GM21360 (cell line): Measurements from ENCODE around the gene MYOM1.
"Not testable (repeated sequence)": the region's sequence is repeated elsewhere in the genome, so short reads cannot be mapped to it uniquely, and the experiment has no call there.

ENCODE experiments used
- ATAC-seq: cut with Tn5 transposase; IDR thresholded peaks from one replicate; pipeline ENCODE4 v1.9.1; 2021; ENCODE audit warnings: mild to moderate bottlenecking, moderate library complexity; ENCODE audit not compliant: unreplicated experiment

Gene MYOM1

DNA sequence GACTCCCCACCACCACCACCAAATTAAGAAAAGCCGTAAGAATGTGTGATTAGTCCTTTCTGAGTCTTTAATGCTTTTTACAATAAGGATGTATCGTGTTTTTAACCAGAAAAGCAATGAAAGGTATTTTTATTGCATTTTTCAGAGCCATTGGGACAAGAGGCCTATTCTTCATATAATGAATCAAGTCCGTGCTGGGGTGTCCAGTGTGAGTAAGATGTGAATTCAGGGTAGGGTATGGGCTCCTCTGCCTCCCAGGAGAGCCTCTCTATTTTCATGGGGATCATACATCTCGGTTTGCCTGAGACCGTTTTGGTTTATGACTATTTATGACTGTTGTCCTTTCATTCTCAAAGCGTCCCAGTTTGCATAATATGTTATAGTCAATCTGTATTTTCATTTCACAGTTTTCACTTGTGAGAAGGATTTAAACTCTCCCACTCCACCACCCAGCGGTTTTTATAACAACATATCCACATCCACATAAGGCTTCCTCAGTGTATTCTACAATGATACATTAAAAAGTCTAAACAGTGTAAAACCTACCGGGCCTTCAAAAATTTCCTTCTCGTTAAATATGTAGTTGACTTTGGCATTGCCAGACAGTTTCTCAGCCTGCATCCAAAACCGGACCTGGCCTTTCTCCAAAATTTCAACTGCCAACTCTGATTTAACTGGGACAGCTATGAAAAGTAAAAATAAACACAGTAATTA, 126.0 kb downstream of the MYOM1 start:
- no peak for ATAC-seq

DNA sequence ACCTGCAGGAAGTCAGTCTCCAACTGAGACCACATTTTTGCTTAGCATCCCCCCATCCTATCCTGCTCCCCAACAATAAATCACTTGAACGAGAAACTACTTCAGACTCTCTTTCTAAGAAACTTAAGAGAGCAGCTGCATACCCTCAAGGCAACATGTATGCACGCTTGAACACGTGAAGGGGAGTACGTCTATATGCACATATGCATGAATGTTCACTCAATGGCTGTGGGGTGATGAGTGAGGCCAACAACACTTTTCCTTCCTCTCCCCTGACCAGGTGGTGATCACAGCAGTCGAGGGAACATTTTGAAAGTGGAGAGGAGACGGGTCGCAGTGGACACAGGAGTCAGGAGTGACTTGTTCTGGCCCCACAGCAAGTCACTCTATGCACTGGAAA, 127.0 kb downstream of the MYOM1 start:
- no peak for ATAC-seq

DNA sequence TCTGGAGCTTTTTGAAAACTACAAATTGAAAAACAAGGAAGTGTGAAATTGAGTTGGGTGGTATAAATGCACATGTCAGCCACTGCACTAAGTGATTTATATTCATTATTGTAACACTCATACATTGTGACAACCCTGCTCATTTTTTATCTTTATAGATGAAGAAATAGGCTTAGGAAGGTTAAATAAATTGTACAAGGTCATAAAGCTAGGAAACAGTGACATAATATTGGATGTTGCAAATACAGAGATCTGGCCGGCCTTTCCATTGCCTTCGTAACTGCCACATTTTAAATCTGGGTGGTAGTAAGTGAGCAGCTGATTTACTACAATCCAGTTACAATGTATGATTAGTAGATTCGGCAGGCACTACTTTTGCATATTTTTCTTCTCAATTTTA, 130.2 kb downstream of the MYOM1 start:
- no peak for ATAC-seq

DNA sequence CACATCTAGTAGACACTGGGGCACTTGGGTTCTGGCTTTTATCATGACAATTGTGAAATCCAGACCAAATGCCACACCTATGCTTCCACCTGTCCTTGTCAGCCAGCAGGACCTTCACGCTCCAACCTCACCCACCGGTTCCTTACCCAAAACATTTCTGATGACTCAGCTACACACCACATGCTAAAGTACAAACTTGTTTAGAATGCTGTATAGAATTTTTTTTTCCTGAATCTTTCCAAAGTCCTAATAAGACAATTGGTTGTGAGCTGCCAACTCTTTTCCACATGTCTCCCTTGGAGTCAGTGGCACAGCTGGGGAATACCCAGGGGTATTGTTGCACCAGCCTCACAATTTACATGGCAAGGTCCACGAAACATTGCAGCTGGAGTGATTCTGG, 131.3 kb downstream of the MYOM1 start:
- ATAC-seq: no peak

DNA sequence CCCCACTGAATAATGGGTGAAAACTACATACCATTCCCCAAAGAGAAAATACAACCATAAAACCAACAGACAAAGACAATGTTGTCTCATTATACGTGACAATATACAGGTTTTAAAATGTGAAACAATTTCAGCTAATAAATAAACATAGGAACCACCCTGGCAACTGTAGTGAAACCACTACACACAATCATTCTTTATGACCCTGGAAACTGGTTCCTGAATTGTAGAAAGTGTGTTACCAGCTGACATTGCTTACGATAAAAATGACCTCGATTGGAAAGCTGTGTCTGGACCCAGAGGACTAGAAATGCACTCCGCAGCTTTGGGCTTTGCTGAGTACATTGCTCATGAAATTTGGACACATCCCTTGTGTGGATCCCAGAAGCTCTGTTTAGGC, 132.9 kb downstream of the MYOM1 start:
- no peak for ATAC-seq

DNA sequence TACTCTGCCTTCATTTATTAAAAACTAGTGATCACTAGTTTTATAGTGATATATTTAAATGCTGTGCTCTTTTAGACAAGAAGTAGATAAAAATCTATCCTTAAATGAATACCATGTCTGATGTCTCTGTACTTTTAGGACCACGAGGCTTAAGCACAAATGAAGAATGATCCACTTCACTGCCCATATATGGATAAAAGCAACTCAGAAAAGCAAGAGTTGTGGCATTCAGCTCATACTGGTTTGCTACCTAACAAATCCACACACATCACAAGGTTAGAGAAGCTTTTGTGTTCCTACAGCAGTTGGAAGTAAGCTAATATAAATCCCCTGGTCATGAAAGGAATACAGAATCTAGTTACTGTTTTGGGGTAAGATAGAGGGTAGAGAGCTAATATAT, 134.2 kb downstream of the MYOM1 start:
- ATAC-seq: no peak

DNA sequence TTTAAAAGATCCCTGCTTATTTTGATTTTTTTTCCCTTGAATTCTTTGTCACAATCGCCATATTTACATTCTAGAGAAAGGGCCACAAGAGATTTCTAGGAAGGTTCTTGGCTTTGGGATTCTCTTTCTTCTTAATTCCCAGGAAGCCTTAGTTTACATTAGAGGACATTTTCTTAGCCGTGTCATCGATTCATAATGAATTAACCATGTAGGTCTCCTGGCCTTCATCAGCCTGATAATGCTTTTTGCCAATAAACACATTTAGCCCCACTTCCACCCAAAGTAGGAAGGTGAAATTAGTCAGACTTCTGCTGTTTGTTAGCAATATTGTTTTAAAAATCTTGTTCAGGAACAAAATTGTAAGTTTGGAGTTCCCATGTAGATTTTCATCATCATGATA, 135.6 kb downstream of the MYOM1 start:
- ATAC-seq: no peak

DNA sequence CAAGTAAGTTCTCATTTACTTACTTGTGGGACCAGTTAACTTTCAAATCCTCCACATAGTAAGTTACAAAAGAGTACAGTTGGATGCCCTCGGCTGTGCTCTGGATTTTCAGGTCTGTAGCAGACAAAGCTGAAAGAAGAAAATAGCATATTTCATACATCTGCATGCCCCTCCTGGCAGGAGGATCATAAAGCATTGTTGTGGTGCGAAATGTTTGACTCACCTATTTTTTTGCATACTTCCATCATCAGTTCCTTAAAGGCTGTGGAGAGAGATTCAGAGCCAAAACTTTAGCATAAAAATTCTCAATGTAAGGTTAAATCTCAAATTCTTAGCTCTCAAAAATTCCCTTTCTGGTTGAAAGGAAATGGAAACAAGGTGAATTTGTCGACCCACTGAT, 136.0 kb downstream of the MYOM1 start:
- no peak for ATAC-seq

DNA sequence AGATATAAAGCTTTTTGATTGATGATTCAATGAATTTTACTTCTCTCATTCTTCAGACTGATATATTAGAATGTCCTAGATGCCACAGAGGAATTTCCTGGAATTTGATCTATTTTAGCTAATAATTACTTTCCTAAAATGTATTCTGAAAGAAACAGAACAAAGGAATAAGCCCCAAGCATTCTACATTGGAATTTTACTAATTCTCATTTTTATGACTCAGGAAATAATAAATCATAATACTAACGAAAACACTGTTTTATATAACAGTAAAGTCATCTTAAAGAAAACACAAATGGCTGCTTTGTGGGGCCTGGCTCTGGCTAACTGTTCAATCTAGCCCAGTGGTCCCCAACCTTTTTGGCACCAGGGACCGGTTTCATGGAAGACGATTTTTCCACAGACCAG, 138.2 kb downstream of the MYOM1 start:
- ATAC-seq: no peak

DNA sequence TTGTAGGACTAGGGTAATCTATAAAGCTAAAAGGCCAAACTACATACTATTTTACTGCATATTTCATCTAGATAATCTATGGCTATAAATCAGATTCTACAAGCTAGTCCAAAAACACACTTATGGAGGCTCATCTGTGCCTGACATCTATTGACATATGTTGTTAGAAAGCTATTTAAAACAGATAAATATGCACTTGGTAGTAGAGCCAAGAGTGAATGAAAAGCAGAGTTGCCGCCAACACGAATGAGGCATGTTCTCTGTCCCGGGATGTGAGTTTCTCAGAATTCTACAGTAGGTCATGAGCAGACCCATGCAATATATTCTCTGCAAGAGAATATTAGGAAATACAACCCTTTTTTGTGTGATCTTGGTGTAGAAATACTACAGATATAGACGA, 140.1 kb downstream of the MYOM1 start:
- ATAC-seq: no peak

DNA sequence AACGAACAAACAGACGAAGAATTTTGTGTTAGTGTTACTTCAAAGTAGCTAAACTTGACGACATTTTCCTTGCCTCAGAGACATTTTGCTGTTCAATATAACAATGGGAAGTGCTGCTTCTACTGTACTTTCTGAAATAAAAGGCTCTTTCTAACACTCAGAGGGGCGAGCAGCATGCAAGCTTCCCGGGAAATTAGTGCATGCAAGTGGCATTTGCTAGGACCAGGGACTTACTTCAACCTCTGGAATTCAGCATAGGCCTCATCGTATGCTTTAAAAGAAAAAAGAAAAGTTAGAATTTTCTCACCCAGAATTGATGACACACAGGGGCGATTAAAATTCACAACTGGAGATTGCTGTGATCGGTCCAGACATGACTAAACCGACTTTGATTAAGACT, 144.3 kb downstream of the MYOM1 start:
- ATAC-seq: no peak

DNA sequence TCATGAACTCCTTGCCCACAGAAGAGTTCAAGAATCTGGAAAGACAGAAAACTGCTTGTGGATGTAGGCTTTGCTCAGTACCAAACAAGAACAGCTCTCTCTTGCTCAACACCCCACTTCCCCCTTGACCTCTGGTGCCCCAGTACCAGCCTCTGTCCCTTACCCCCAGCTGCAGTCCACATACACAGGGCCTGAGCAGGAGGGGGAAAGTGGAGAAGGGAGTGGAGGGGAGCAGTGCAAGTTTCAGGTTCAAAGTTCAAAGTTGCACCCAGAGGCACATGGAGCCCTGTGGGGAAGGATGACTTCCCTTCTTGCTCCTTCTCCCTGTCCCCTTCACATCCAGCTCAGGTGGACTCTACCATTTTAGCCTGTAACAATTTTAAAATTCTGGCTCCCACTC, 145.7 kb downstream of the MYOM1 start:
- no peak for ATAC-seq

DNA sequence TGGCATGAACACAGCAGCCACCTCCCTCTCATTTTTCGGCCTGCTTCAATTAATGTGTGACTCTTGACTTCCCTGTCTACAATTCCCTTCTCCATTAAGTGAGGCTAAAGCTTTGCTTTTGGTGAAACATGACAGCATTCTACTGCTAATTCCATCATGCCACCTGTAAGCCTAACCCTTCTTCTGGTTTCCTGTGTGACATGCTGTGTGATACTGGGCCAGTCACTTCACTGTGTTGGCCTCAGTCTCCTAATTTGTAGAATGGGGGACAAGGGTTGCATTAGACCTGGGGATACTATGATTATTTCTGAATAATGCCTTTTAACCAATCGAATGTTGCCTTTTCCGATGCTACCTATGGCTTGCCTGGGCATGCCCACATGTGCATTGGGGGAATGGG, 146.4 kb downstream of the MYOM1 start:
- ATAC-seq: not testable (repeated sequence)

DNA sequence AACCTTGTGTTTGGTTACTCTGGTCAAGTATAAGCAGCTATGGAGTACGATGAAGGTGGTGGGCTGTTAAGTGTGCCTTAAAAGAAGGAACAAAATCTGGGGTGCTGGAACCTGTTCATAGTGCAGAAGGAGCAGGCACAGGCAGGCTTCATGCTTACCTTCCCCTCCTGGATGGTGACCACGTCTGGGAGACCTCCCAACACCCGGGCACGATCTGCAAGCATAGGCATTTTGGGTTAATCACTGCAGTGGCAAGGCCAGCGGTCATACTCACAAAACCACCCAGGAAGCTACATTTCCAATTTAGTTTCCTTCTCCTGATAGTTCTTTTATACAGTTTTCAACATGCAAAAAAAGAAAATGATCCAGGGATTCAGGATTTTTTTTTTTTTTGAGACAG, 148.1 kb downstream of the MYOM1 start:
- ATAC-seq: no peak

DNA sequence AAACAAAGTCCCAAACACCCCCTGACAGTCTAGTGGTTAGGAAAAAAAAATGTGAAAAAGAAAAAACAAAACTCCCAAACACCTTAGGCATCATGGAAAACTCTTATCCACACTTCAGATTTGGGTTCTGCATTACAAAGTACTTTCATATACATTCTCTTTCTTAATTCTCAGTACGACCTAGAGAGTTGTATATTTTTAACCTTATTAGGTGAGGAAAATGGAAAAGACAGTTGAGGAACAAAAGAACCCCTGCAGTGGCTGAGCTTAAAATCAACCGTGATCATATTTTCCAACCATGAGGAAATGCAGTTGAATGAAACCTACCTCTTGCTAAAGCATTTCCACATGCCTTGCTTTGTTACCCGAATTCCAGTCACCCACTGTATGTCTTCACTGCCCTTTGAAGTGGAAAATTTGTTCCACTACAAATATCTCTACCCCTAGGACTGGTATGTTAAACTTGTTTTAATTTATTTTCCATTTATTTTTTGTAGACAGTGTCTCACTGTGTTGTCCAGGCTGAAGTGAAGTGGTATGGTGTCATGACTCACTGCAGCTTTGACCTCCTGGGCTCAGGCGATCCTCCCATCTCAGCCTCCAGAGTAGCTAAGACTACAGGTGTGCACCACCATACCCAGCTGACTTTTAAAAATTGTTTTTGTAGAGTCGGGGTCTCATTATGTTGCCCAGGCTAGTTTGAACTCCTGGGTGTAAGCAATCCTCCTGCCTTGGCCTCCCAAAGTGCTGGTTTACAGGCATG, 149.9 kb downstream of the MYOM1 start:
- ATAC-seq: no peak

DNA sequence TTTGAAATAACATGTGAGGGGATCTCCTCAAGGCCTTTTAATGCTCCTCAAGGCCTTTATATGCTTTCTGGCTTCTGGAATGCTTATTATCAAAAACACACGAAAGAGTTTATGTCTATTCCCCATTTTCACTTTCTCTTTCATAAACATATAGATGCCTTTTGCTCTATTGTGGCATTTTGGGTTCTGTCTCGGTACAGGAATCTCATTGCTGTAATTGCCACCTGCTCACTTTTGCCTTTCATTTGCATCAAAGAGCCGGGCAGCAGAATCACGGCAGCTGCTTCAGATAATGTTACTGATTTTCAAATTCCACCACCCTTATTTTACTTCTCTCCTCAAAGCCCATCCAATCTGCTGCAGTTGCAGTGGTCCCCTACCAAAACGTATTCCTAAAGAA, 152.0 kb downstream of the MYOM1 start:
- ATAC-seq: no peak

DNA sequence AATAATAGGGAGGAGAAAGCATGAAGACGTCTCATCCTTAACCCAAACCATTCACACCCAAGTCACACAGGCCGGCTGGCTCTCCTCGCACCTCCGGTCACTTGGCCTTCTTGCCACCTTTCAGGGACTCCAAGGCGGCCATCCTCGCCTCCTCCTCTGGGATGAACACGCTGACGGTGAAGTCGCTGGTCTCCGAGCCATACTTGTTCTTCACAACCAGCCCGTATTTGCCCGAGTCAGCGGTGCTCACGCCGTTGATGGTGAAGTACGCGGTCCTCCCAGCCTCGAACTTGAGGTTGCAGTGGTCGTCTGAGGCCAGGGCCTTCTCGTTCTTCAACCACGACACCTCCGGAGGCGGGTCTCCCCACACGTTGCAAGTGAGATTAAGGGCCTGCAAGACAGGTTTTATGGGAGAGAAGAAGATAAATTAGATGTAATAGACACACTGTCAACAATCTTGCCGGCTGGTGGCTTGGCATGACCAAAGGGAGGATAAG, 152.6 kb downstream of the MYOM1 start:
- no peak for ATAC-seq

DNA sequence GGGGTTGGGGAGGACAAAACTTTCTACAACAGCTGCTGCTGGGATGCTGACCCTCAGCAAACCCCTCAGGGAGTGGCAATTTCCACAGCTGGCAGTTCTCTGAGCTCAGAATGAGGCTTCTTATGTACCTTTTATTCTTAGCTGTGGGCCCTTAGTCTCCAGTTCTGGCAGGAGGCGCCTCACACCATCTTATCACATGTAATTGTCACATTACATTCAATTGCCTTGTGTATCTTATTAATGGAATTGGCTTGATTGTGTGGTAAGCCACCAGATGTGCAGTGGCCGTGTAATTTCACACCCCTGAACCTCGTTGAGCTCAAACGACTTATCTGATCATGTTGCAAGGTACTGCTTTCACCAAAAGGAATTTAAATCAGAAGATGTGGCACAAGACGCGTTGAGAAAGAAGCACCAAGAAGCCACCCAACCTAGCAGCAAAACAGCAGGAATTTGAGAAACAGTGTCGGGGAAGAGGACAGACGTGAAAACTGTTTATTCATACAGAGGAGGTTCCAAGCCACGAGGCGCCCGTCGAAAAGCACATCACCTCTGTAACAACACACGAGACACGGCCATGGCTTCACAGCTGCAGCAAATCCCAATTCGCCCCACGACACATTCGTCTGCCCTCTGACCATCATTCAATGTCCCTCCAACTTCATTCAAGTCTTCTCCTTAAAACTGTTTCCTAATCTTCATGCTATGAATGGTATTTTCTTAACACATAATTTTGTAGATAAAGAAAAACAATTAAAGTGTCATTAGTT, 153.2 kb downstream of the MYOM1 start:
- no peak for ATAC-seq

DNA sequence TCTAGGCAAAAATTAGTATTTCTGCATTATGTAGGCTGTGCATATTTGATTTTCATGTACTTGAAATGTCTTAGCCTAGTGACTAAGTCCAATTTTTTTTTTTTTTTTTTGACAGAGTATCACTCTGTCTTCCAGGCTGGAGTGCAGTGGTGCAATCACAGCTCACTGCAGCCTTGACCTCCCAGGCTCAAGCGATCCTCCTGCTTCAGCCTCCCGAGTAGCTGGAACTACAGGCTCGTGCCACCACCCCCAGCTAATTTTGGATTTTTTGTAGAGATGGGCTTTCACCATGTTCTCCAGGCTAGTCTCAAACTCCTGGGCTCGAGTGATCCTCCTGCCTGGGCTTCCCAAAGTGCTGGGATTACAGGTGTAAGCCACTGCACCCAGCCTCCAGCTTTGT, 156.0 kb downstream of the MYOM1 start:
- not testable (repeated sequence) for ATAC-seq

DNA sequence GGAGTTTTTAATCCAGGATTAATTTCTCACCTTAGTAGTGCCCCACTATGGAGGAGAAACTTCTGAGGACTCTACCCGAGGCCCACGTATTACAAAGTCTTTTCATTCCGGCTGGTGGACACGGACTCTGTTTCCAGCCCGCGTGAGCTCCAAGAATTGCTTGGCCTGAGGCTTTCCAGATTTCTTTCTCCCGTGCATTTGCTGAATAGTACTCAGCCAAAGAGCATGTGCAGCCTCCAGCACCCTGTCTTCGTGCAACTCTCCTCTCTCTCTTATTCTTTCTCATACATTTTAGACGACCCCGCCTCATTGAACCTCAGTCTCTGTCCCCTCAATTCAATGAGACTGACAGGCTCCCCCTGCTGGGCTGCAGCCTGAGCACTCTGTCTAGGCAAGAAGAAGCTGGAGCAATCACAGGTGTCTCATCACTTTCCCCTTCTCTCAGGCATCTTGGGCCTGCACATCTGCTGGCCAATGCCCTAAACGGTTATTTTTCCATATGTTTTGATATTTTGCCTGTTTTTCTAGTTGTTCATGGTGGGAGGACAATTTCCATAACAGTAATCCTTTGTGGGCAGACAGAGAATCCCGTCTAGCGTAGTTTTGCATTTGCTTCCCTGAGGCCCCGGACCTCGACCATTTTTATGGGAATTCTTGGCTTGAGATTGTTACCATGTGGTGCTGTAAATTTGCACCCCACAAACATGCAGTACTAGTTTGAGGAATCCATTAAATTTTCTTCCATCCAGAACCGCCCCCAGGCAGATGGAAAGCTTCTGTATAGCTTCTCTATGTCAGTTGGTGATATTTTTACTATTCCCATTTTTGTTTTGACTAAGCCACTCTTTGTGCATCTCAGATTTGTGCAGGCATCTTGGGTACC, 156.7 kb downstream of the MYOM1 start:
- no peak for ATAC-seq
